Spinal cord (tissue), 10 donors: ENCODE measurements around the gene IL12A. TPM values are rescaled to one million over a fixed set of nuclear protein-coding genes. Genes with fewer than 3 reads are reported as not detected.

Experiments used
- DNase-seq, 6 donors: peaks; one replicate each; pipeline versions ENCODE4 v3.0.0 to v3.0.0-alpha.2; 2013 to 2015; ENCODE audit warnings: low spot score in 6 of 6, low read depth in 4 of 6
- H3K27ac ChIP-seq: one replicate; pipeline ENCODE4 v1.5.1; 2013; ENCODE audit warnings: low read depth, low read length, control low read depth
- H3K27me3 ChIP-seq: one replicate; pipeline ENCODE4 v1.6.1; 2013; ENCODE audit warnings: low read length; ENCODE audit not compliant: control insufficient read depth, insufficient read depth
- H3K36me3 ChIP-seq: one replicate; pipeline ENCODE4 v1.6.1; 2013; ENCODE audit warnings: low read length; ENCODE audit not compliant: control insufficient read depth, insufficient read depth
- H3K4me1 ChIP-seq: one replicate; pipeline ENCODE4 v1.6.1; 2013; ENCODE audit warnings: low read length; ENCODE audit not compliant: control insufficient read depth, insufficient read depth
- H3K4me3 ChIP-seq: one replicate; pipeline ENCODE4 v1.5.1; 2013; ENCODE audit warnings: low read depth, low read length, control low read depth
- H3K9me3 ChIP-seq: one replicate; pipeline ENCODE4 v1.6.1; 2013; ENCODE audit warnings: low read length; ENCODE audit not compliant: control insufficient read depth, insufficient read depth
- WGBS: methylation state at CpG from one replicate; pipeline ENCODE4 v1.1.5; 2013; ENCODE audit warnings: missing lambda C conversion rate; ENCODE audit not compliant: insufficient coverage; 5-methylcytosine and 5-hydroxymethylcytosine counted together
- polyA plus RNA-seq, 2 donors: library from polyadenylated mRNA; unstranded; fragments of 120-200 nt; gene quantifications; one replicate each; pipeline ENCODE4 v1.2.1, GENCODE V29; 2013; ENCODE audit not compliant: insufficient read length in 2 of 2
- total RNA-seq, 2 donors: library from RNA; depleted of rRNA in 1 of 2; stranded (reverse); fragments of 120-200 nt in 1 of 2; fragments of >200 nt in 1 of 2; gene quantifications; one replicate each; pipeline versions ENCODE4 v1.2.3 to v1.2.4, GENCODE V29; 2013 to 2014
- donor health status: healthy.

IL12A gene
- total and polyA plus RNA-seq, 4 donors: 2.3 to 7.5 (median 2.5) TPM

GRCh38 chr3:160044121-160044520 lies 55.5 kb downstream of the IL12A start:
- Histone ChIP-seq H3K36me3 (no peaks in the 10 kb centered on the region), H3K9me3 (no peaks in the 10 kb centered on the region), H3K4me3 (no peak overlapping the region), H3K4me1 (peaks cover under 1% of the 10 kb centered on the region), H3K27me3 (peaks cover 3% of the 10 kb centered on the region), H3K27ac (no peak overlapping the region)
- WGBS: no CpG with 5 or more reads among the region's 1 CpG
- no peak for DNase-seq

Other genes starting within 250 kb of the IL12A start
- 10 to 100 TPM; 69.6 to 81.1 TPM for gene SCHIP1, start 149.0 kb upstream of the IL12A start, total RNA-seq
- 100 to 1,000 TPM; 145 to 156 TPM for gene SCHIP1, start 149.0 kb upstream of the IL12A start, polyA plus RNA-seq
- 1 to 10 TPM in 1 of 2 donors, under 1 TPM in 1; 0.55 to 3.9 TPM for gene C3orf80, start 236.6 kb downstream of the IL12A start, total RNA-seq
- gene C3orf80, start 236.6 kb downstream of the IL12A start, polyA plus RNA-seq: 1 to 10 TPM; 3.6 to 4.2 TPM